HepG2 (cell line): Measurements from ENCODE around the gene TMEM8B. TPM values are rescaled to one million over a fixed set of nuclear protein-coding genes. Genes with fewer than 3 reads are reported as not detected.
A peak's percentile ranks its signal among the peaks of the same experiment; 100 is the strongest.

Experiments used
- ATAC-seq: fragments of 200-7000 bp; cut with Tn5 transposase; 3 replicates; pipeline ENCODE4 v1.9.1; 2020; ENCODE audit warnings: mild to moderate bottlenecking, moderate library complexity
- BruUV-seq: library from RNA; stranded (reverse); fragments of 400-500 nt; replicated peaks from 2 replicates; lab custom pipeline; 2021; lab: Mats Ljungman, UMichigan
- CTCF ChIA-PET: fragments of 300-600 bp; formaldehyde crosslinking; extraction: SDS; loops from one replicate; lab custom pipeline; 2021; ENCODE audit warnings: low total read pairs, inconsistent platforms, low intra/inter-chr PET ratio; lab: Yijun Ruan, JAX
- POLR2A ChIA-PET: fragments of 350-600 bp; sonication (Branson Sonifier 250); formaldehyde crosslinking; loops from one replicate; lab custom pipeline; 2020; ENCODE audit warnings: antibody characterized with exemption, inconsistent platforms; lab: Yijun Ruan, JAX
- DNase-seq: peaks from one replicate; pipeline ENCODE4 v3.0.0-alpha.2; 2015; ENCODE audit warnings: low spot score
- FAIRE-seq: peaks from 3 replicates; lab custom pipeline; 2011; peaks lifted over from hg19 to GRCh38; lab: Jason Lieb, UNC
- H2AFZ ChIP-seq: one replicate; pipeline ENCODE4 v1.6.1; 2011; ENCODE audit warnings: low read length, inconsistent platforms
- H3K27ac ChIP-seq: fragments of 300-600 bp; 3 replicates; pipeline ENCODE4 v1.8.0; 2011; ENCODE audit warnings: mixed run types, mild to moderate bottlenecking, mixed read lengths, low read length, inconsistent platforms; ENCODE audit not compliant: insufficient read depth; ENCODE audit errors: extremely low read length
- H3K27me3 ChIP-seq, 2 experiments: fragments of 200-600 bp in 1 of 2; 2 replicates in 1 of 2; 3 replicates in 1 of 2; pipeline versions ENCODE4 v1.6.0 to v1.8.0; 2011; ENCODE audit warnings: low read length in 2 of 2, mild to moderate bottlenecking in 2 of 2, moderate library complexity in 2 of 2, inconsistent platforms in 1 of 2; ENCODE audit not compliant: insufficient read depth in 2 of 2, control insufficient read depth in 1 of 2
- H3K36me3 ChIP-seq, 2 experiments: fragments of 200-600 bp in 1 of 2; replicated peaks in 1 of 2; 2 replicates in 1 of 2; 3 replicates in 1 of 2; pipeline versions ENCODE4 v1.5.1 to v1.8.0; 2011; ENCODE audit warnings: low read length in 2 of 2, inconsistent platforms in 1 of 2; ENCODE audit not compliant: insufficient read depth in 2 of 2, control insufficient read depth in 1 of 2
- H3K4me1 ChIP-seq: 2 replicates; pipeline ENCODE4 v1.5.1; 2012; ENCODE audit warnings: low read length, inconsistent platforms; ENCODE audit not compliant: insufficient read depth
- H3K4me2 ChIP-seq: 2 replicates; pipeline ENCODE4 v1.6.0; 2011; ENCODE audit warnings: low read depth, low read length, inconsistent platforms
- H3K4me3 ChIP-seq, 3 experiments: fragments of 200-600 bp in 1 of 3; sonication (generic), shearing (Covaris generic) in 1 of 3; replicated peaks in 1 of 3; 2 replicates each; pipeline ENCODE4 v1.5.1; 2011 to 2016; ENCODE audit warnings: low read length in 3 of 3, inconsistent platforms in 2 of 3, low read depth in 2 of 3, mild to moderate bottlenecking in 2 of 3, control low read depth in 1 of 3, mixed read lengths in 1 of 3; ENCODE audit not compliant: insufficient read depth in 1 of 3
- H3K79me2 ChIP-seq: one replicate; pipeline ENCODE4 v1.6.1; 2011; ENCODE audit warnings: low read length, inconsistent platforms; ENCODE audit not compliant: insufficient read depth
- H3K9ac ChIP-seq: 2 replicates; pipeline ENCODE4 v1.6.0; 2011; ENCODE audit warnings: mild to moderate bottlenecking, low read depth, low read length, inconsistent platforms; ENCODE audit not compliant: insufficient read depth
- H3K9me3 ChIP-seq: 2 replicates; pipeline ENCODE4 v1.5.1; 2012; ENCODE audit warnings: mild to moderate bottlenecking, low read length
- H4K20me1 ChIP-seq: 2 replicates; pipeline ENCODE4 v1.6.0; 2011; ENCODE audit warnings: inconsistent platforms, mild to moderate bottlenecking, low read length, moderate library complexity; ENCODE audit not compliant: insufficient read depth
- AGO2 ChIP-seq: fragments of 200-400 bp; formaldehyde crosslinking; optimal IDR thresholded peaks from 2 replicates; pipeline ENCODE3; 2017; ENCODE audit warnings: mild to moderate bottlenecking, low read depth, low read length, moderate library complexity
- CSRNP1 ChIP-seq: sonication (generic); formaldehyde crosslinking; IDR thresholded peaks from 2 replicates; pipeline ENCODE4 v1.8.1; 2023; ENCODE audit warnings: mild to moderate bottlenecking, missing genetic modification reagents
- REL ChIP-seq: sonication (generic); formaldehyde crosslinking; conservative IDR thresholded peaks from 2 replicates; pipeline ENCODE4 v1.8.0; 2022; ENCODE audit warnings: mild to moderate bottlenecking, missing genetic modification reagents, moderate library complexity
- WGBS: methylation state at CpG from one replicate; pipeline ENCODE4 v1.1.6; 2017; ENCODE audit warnings: low lambda C conversion rate; 5-methylcytosine and 5-hydroxymethylcytosine counted together
- in situ Hi-C: cut with HindIII; loops from 2 replicates; pipeline ENCODE4 v1.10.0; 2017; ENCODE audit warnings: low pct_unique_long_range_greater_than_20kb; ENCODE audit not compliant: extremely low pct_ligation_motif_present
- intact Hi-C: fragments of 100-400 bp; cut with micrococcal nuclease; formaldehyde crosslinking; loops from one replicate; pipeline ENCODE4 v1.10.0; 2022; ENCODE audit not compliant: unreplicated experiment
- polyA plus RNA-seq, 8 experiments: library from polyadenylated mRNA; depleted of rRNA in 3 of 8; stranded (reverse) in 7 of 8; unstranded in 1 of 8; fragments of >200 nt; fragmentation: Illumina TruSeq in 4 of 8; extraction: Trizol in 4 of 8; gene quantifications; 2 replicates each; pipeline versions ENCODE4 v1.2.1 to v1.2.3, GENCODE V29; 2011 to 2016; ENCODE audit warnings: low read depth in 4 of 8, missing spikeins in 1 of 8, mixed read lengths in 1 of 8; ENCODE audit not compliant: insufficient read depth in 1 of 8
- total RNA-seq, 5 experiments: library from RNA; depleted of rRNA; stranded (reverse); fragments of >200 nt; fragmentation: Illumina TruSeq; extraction: Trizol; gene quantifications; 2 replicates each; pipeline ENCODE4 v1.2.3, GENCODE V29; 2016; ENCODE audit warnings: low read depth in 1 of 5
- TF ChIP-seq, protein P1 (sequence below): sonication (generic); formaldehyde crosslinking; IDR thresholded peaks from 2 replicates; pipeline ENCODE4 v1.4.0; 2020; ENCODE audit warnings: mild to moderate bottlenecking, missing genetic modification reagents, borderline replicate concordance

TMEM8B gene
- total and polyA plus RNA-seq, 2 of the 13 experiments (the other 11 are each of a cell fraction or from before 2014, with no cell fraction given), result 2.1 to 2.7 TPM

DNA sequence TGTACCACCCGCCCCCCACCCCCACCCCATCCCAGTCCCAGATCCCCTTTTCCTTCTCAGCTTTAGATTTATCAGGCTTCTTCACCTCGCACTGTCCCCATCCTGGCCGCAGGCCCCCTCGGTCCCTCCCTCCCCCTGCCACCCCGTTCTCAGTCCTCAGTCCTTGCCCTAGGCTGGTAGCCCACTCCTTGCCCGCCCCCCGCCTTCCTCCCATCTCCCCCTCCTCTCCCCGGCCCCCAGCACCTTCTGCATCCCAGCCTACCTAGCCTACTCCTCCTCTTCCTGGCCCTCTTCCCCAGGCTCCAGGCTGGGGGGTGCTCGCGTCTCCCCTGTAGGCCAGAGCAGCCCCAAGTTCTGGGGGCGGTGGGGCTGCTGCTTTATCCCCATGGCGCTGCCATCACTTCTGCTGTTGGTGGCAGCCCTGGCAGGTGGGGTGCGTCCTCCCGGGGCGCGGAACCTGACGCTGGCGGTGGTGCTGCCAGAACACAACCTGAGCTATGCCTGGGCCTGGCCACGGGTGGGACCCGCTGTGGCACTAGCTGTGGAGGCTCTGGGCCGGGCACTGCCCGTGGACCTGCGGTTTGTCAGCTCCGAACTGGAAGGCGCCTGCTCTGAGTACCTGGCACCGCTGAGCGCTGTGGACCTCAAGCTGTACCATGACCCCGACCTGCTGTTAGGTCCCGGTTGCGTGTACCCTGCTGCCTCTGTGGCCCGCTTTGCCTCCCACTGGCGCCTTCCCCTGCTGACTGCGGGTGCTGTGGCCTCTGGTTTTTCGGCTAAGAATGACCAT, 36.8 kb upstream of the TMEM8B start:
- Histone ChIP-seq H3K79me2 (no peaks in the 10 kb centered on the region), H3K4me2 (no peak overlapping the region), H3K4me1 (no peaks in the 10 kb centered on the region; the same call in 1 of the 2 replicates), H3K9ac (no peak overlapping the region), H3K27me3 (no peaks in the 10 kb centered on the region), H3K27ac (no peak overlapping the region), H3K4me3 (no peak overlapping the region), H3K9me3 (no peaks in the 10 kb centered on the region), H3K36me3 (peaks cover 1 to 6% of the 10 kb centered on the region in 2 experiments; a peak in 3 of 5 replicates), H4K20me1 (no peaks in the 10 kb centered on the region), H2AFZ (no peak overlapping the region)
- 96% methylated on average over 24 of the region's 34 CpGs for WGBS
- DNase-seq (no peak), ATAC-seq (no peak), FAIRE-seq (no peak)
- intact Hi-C loops (no loop called here), in situ Hi-C loops (no loop called here)
- BruUV-seq, result no TSS peak
- ChIA-PET CTCF (interaction anchor here (2.4 kb wide), 1 partner anchor 33 kb away, joined by 12 read pairs; no protein-coding TSS in a partner anchor), POLR2A (no interaction called here)
- TF ChIP-seq REL (CRISPR knock-in tag) (no peak), AGO2 (peak; percentile 21), CSRNP1 (CRISPR knock-in tag) (no peak)
- TF ChIP-seq, protein P1, sequence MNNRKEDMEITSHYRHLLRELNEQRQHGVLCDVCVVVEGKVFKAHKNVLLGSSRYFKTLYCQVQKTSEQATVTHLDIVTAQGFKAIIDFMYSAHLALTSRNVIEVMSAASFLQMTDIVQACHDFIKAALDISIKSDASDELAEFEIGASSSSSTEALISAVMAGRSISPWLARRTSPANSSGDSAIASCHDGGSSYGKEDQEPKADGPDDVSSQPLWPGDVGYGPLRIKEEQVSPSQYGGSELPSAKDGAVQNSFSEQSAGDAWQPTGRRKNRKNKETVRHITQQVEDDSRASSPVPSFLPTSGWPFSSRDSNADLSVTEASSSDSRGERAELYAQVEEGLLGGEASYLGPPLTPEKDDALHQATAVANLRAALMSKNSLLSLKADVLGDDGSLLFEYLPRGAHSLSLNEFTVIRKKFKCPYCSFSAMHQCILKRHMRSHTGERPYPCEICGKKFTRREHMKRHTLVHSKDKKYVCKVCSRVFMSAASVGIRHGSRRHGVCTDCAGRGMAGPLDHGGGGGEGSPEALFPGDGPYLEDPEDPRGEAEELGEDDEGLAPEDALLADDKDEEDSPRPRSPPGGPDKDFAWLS (CRISPR knock-in tag), result no peak
